Measurements from ENCODE around the gene WDR55. TPM values are rescaled to one million over a fixed set of nuclear protein-coding genes. Genes with fewer than 3 reads are reported as not detected.

The WDR55 gene
- total and polyA plus RNA-seq, 2 of the 13 experiments (the other 11 are each of a cell fraction or from before 2014, with no cell fraction given): 17.7 to 18.2 TPM

DNA sequence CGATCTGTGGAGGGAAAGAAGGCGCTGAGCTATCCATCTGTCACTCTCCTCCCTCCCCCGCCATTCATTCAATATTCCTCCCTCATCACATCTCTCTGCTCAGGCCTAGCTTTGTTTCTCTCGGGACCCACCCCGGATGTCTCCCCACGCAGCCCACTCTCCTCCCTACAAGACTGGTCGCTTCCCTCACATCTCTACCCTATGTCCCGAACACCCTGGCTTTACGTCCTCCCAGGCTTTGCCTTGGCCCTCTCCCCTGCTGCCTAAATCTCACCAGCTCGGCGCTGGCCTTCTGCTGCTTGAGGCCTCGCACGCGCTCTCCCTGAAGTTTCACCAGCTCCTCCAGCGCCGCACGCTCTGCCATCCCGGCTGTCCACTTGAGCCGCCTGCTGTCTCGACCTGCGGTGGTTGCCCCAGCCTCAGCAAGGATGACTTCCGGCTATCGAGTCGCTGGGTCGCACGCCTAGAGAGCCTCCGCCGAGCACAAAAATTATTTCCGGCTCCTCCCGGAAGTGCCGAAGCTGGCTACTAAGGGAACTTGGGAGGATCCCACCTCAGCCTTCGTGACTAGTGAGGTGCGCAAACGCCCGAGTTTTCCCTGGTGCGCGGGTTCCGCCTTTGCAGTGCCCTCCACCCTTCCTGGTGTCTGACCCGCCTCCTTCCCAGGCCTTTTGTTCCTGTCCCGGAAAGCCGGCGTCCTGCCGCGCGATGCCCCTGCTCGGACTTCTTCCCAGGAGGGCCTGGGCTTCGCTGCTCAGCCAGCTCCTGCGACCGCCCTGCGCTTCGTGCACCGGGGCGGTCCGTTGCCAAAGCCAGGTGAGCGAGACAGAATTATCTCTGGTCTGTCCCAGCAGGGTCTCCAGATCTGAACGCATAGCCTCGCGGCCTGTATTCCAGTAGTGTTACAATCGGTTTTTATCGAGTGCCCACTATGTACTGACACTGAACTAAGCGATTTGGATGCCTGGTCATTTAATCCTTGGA is 26.5 kb downstream of the WDR55 start, which contains the start of the genes HARS1 and HARS2 (continued):
- TF ChIP-seq, protein P1, sequence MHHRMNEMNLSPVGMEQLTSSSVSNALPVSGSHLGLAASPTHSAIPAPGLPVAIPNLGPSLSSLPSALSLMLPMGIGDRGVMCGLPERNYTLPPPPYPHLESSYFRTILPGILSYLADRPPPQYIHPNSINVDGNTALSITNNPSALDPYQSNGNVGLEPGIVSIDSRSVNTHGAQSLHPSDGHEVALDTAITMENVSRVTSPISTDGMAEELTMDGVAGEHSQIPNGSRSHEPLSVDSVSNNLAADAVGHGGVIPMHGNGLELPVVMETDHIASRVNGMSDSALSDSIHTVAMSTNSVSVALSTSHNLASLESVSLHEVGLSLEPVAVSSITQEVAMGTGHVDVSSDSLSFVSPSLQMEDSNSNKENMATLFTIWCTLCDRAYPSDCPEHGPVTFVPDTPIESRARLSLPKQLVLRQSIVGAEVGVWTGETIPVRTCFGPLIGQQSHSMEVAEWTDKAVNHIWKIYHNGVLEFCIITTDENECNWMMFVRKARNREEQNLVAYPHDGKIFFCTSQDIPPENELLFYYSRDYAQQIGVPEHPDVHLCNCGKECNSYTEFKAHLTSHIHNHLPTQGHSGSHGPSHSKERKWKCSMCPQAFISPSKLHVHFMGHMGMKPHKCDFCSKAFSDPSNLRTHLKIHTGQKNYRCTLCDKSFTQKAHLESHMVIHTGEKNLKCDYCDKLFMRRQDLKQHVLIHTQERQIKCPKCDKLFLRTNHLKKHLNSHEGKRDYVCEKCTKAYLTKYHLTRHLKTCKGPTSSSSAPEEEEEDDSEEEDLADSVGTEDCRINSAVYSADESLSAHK (CRISPR knock-in tag; IDR thresholded peaks at IDR 0.05; ENCODE audit: borderline replicate concordance): no peak; the same call in 1 of the 2 replicates
- TF ChIP-seq REL (CRISPR knock-in tag; conservative IDR thresholded peaks at IDR 0.05) (no peak), MAF1 (CRISPR knock-in tag; IDR thresholded peaks at IDR 0.05; ENCODE audit: borderline replicate concordance) (peak; percentile 84; the same call in 1 of the 2 replicates), HNF4A (CRISPR knock-in tag; IDR thresholded peaks at IDR 0.05) (no peak), ERF (CRISPR knock-in tag; IDR thresholded peaks at IDR 0.05) (peak; percentile 91; the same call in 1 of the 2 replicates), MED1 (CRISPR knock-in tag; IDR thresholded peaks at IDR 0.05) (peak; percentile 84), POLR2G (IDR thresholded peaks at IDR 0.05; ENCODE audit: low read depth, low read length) (peak; percentile 95), GPN1 (CRISPR knock-in tag; IDR thresholded peaks at IDR 0.05; ENCODE audit: borderline replicate concordance) (no peak), FOXJ3 (CRISPR knock-in tag; IDR thresholded peaks at IDR 0.05; ENCODE audit: borderline replicate concordance) (peak; percentile 73; the same call in 1 of the 2 replicates), MBD4 (IDR thresholded peaks at IDR 0.05; ENCODE audit: borderline replicate concordance, low read length) (no peak), ARNT2 (CRISPR knock-in tag; IDR thresholded peaks at IDR 0.05; ENCODE audit: low read depth) (peak; percentile 62), ZKSCAN8 (CRISPR knock-in tag; IDR thresholded peaks at IDR 0.05; ENCODE audit: borderline replicate concordance) (no peak), MXI1 (IDR thresholded peaks at IDR 0.05; ENCODE audit: borderline replicate concordance, low read depth, low read length) (peak; percentile 91; the same call in 1 of the 3 replicates), HHEX (CRISPR knock-in tag; IDR thresholded peaks at IDR 0.05) (no peak), SNAPC2 (CRISPR knock-in tag; IDR thresholded peaks at IDR 0.05) (no peak; the same call in 1 of the 2 replicates), FIP1L1 (IDR thresholded peaks at IDR 0.05; ENCODE audit: borderline replicate concordance, insufficient read depth, low read depth, low read length) (0 out of 2 replicates have a peak, but pooled peaks have one; percentile 57)
- TF ChIP-seq, protein P2, sequence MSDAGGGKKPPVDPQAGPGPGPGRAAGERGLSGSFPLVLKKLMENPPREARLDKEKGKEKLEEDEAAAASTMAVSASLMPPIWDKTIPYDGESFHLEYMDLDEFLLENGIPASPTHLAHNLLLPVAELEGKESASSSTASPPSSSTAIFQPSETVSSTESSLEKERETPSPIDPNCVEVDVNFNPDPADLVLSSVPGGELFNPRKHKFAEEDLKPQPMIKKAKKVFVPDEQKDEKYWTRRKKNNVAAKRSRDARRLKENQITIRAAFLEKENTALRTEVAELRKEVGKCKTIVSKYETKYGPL (CRISPR knock-in tag; IDR thresholded peaks at IDR 0.05): peak; percentile 29; the same call in 1 of the 2 replicates
- TF ChIP-seq, protein P3, sequence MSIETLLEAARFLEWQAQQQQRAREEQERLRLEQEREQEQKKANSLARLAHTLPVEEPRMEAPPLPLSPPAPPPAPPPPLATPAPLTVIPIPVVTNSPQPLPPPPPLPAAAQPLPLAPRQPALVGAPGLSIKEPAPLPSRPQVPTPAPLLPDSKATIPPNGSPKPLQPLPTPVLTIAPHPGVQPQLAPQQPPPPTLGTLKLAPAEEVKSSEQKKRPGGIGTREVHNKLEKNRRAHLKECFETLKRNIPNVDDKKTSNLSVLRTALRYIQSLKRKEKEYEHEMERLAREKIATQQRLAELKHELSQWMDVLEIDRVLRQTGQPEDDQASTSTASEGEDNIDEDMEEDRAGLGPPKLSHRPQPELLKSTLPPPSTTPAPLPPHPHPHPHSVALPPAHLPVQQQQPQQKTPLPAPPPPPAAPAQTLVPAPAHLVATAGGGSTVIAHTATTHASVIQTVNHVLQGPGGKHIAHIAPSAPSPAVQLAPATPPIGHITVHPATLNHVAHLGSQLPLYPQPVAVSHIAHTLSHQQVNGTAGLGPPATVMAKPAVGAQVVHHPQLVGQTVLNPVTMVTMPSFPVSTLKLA (IDR thresholded peaks at IDR 0.05): peak; percentile 47
- TF ChIP-seq, protein P4, sequence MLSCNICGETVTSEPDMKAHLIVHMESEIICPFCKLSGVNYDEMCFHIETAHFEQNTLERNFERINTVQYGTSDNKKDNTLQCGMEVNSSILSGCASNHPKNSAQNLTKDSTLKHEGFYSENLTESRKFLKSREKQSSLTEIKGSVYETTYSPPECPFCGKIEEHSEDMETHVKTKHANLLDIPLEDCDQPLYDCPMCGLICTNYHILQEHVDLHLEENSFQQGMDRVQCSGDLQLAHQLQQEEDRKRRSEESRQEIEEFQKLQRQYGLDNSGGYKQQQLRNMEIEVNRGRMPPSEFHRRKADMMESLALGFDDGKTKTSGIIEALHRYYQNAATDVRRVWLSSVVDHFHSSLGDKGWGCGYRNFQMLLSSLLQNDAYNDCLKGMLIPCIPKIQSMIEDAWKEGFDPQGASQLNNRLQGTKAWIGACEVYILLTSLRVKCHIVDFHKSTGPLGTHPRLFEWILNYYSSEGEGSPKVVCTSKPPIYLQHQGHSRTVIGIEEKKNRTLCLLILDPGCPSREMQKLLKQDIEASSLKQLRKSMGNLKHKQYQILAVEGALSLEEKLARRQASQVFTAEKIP (CRISPR knock-in tag; IDR thresholded peaks at IDR 0.05; ENCODE audit: borderline replicate concordance): no peak
- TF ChIP-seq, protein P5, sequence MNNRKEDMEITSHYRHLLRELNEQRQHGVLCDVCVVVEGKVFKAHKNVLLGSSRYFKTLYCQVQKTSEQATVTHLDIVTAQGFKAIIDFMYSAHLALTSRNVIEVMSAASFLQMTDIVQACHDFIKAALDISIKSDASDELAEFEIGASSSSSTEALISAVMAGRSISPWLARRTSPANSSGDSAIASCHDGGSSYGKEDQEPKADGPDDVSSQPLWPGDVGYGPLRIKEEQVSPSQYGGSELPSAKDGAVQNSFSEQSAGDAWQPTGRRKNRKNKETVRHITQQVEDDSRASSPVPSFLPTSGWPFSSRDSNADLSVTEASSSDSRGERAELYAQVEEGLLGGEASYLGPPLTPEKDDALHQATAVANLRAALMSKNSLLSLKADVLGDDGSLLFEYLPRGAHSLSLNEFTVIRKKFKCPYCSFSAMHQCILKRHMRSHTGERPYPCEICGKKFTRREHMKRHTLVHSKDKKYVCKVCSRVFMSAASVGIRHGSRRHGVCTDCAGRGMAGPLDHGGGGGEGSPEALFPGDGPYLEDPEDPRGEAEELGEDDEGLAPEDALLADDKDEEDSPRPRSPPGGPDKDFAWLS (CRISPR knock-in tag; IDR thresholded peaks at IDR 0.05; ENCODE audit: borderline replicate concordance): no peak

All from HepG2 (cell line).